Islet precursor cell (in vitro differentiated cells): Measurements from ENCODE around the gene CYS1.
"Not testable (repeated sequence)": the region's sequence is repeated elsewhere in the genome, so short reads cannot be mapped to it uniquely, and the experiment has no call there.

Experiments used
- DNase-seq: peaks from one replicate; pipeline ENCODE4 v3.0.0-alpha.2; 2018

CYS1 gene

DNA sequence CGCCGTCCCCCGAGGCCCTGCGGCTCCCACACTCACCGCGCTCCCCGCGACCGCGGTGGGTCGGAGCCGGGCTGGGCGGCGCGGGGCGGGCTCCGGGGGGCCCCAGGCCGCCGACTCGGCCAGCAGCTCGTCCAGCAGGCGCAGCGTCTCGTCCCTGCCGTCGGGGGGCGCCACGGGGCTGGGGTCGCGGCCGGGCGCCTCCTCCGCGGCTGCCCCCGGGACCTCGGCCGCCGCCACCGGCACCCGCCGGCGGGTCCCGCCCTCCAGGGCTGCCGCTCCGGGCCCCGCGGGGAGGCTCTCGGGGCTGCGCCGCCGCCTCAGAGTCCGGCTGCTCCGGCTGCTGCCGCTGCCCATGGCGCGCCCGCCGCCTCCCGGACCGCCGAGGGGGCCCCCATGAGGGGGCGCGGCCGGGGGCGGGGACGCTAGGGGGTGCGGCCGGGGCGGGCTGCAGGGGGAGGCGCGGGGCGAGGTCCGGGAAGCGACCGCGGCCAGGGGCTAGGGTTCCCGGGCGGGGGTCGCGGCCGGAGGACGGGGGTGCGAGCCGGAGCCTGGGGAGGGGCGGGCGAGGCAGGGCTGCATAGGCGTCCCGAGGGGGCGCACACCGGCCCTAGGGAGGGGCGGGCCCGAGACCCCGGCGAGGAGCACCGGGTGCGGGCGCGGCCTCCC, at the start of gene CYS1:
CYS1 (minus strand) TSS at position 542 of the 666 bp plus-strand sequence; CDS start at position 354, 188 bp downstream.
- no peak for DNase-seq

DNA sequence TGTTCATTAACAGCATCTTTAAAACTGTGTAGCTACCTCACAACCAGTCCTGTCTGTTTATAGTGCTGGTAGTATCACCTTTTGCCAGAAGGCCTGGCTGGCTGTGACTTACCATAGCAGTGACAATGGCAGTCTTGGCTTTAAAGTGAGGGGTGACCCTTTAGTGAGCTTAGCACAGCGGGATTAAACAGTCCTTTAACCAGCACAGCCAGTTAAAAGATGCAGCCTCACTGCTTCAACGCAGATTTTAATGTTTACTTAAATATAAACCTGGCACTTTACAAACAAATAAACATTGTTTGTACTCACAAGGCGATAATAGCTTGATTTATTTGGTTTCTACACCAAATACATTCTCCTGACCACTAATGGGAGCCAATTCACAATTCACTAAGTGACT, 49.3 kb upstream of the CYS1 start:
- no peak for DNase-seq

- DNase-seq = no peak
Observed at GRCh38 chr2:10128420-10128819, 48.2 kb upstream of the CYS1 start.

DNA sequence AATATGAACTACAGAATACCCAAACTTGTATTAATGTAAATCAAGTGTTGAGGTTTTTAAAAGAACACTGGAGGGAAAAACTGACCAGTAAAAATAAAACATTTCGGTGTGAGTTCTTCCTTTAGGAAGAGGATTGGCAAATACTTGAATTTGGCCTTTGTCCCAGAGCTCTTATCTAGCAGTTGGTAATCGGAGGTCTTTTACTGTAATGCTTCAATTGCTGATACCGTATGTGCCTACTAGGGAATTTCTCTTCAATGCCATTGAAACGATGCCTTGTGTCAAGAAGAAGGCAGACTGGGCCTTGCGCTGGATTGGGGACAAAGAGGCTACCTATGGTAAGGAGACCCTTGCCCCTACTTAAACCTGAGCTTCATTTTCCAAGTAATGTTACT, 46.4 kb upstream of the CYS1 start:
- no peak for DNase-seq

- DNase-seq = no peak
Observed at GRCh38 chr2:10125842-10126631, 45.8 kb upstream of the CYS1 start.

DNA sequence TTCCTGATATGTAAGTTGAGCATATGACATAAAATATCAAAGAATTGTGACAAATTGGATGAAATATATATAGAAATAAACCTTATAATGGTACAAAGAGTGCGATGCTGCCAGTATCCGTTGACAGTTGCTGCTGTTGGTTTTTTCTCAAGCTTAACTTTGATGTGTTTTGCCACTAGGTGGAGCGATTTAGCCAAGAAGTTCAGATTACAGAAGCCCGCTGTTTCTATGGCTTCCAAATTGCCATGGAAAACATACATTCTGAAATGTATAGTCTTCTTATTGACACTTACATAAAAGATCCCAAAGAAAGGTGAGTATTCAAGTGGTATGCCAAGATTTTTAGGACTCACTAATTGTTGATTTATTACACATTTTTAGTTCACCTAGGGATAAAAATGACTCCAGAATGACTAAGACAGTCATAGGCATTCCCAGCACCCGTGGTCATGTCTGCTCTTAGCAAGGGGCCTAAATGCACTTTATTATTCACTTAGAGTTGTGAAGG, 44.4 kb upstream of the CYS1 start:
- no peak for DNase-seq

DNA sequence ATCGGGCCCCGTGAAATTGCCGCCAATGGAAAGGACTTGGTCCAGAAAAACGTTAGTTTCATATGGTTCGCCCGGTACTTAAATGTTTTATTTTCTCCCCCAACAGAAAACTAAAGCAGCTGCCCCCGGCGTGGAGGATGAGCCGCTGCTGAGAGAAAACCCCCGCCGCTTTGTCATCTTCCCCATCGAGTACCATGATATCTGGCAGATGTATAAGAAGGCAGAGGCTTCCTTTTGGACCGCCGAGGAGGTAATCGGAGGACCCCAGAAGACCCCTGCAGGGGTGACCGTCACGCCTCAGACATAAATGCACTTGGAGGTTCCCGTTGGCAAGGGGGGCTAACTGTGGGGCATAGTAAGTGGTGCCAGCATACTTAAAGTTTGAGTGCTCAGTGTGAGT, 43.1 kb upstream of the CYS1 start:
- DNase-seq = no peak

DNA sequence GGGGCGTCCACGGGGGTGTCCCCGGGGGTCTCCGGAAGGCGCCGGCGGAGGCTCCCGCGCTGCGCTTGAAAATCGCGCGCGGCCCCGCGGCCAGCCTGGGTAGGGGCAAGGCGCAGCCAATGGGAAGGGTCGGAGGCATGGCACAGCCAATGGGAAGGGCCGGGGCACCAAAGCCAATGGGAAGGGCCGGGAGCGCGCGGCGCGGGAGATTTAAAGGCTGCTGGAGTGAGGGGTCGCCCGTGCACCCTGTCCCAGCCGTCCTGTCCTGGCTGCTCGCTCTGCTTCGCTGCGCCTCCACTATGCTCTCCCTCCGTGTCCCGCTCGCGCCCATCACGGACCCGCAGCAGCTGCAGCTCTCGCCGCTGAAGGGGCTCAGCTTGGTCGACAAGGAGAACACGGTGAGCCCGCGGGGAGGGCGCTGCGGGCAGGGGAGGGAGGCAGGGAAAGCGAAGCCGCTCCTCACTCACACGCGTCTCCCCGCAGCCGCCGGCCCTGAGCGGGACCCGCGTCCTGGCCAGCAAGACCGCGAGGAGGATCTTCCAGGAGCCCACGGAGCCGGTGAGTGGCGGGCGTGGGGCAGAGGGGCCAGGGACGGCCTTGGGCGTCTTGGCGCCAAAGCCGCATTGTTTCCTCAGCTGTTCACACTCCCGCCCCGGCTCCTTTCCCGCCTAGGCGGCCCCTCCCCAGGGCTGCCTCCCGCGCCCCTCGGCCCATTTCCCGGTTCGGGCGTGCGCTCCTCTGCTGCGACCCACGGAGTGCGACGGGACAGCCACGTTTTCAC, 42.5 kb upstream of the CYS1 start, which contains the start of gene RRM2:
RRM2 (plus strand) TSS at position 240 of the 781 bp plus-strand sequence; CDS start at position 300, 60 bp downstream.
- DNase-seq = peak; percentile 98

- no peak for DNase-seq
Observed at GRCh38 chr2:10120877-10121574, 40.8 kb upstream of the CYS1 start.

- DNase-seq = peak; percentile 99
Observed at GRCh38 chr2:10120158-10120876, 40.1 kb upstream of the CYS1 start.

- no peak for DNase-seq
Observed at GRCh38 chr2:10119601-10120157, 39.5 kb upstream of the CYS1 start.

DNA sequence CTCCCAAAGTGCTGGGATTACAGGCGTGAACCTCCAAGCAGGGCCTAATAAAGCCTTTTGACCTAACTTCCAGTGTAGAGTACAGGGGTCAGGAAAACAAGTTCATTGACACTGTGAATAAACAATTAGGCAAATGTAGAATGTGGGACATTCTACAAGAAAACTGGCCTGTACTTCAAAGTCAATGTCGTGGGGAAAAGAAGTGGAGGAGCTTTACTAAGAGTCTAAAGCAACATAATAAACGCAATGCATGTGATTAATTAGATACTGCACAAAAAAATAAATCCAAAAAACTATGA, 38.8 kb upstream of the CYS1 start:
- no peak for DNase-seq

DNA sequence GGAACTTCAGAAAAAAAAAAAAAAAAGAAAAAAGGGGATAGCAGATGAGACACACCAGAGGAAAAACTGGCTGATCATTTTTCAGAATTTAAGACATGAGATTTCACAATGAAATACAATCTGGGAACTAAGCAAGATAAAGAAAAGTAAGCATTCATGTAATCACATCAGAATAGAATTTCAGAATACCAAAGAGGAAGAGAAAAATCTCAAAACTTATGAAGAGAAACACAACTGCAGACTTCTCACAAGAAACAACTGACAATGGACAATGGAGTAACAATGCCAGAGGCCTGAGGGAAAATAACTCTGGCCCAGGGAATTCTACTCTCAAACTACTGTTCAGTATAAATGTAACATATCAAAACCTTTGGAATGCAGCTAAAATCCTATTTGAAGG, 29.1 kb upstream of the CYS1 start:
- DNase-seq = no peak

- DNase-seq = not testable (repeated sequence)
Observed at GRCh38 chr2:10104906-10105305, 24.7 kb upstream of the CYS1 start.

GRCh38 chr2:10103179-10103578, 23.0 kb upstream of the CYS1 start:
- no peak for DNase-seq

DNA sequence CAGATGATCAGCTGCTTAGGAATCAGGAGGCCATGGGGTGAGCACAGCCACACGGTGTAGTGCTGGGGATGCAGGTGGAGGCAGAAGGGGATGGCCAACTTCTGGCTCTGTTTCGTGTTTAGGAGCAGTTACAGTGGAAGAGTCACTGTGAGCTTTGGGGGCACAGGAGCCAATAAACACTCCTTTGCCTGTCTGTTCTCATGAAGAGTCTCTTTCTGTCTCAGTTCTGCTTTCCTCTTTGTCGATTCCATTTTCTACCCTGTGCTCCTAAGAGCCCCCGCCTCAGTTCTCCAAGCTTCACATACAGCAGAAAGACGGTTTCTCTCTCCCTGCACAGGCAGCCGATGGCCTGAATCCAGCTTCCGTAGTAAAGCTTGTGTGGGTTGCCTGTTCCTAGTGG, 21.3 kb upstream of the CYS1 start:
- DNase-seq = no peak

GRCh38 chr2:10097352-10098148, 17.3 kb upstream of the CYS1 start:
- DNase-seq = peak; percentile 88

GRCh38 chr2:10096641-10097040, 16.4 kb upstream of the CYS1 start:
- DNase-seq = no peak

GRCh38 chr2:10095175-10095574, 15.0 kb upstream of the CYS1 start:
- no peak for DNase-seq

- DNase-seq = no peak
Observed at GRCh38 chr2:10094271-10094814, 14.1 kb upstream of the CYS1 start.

DNA sequence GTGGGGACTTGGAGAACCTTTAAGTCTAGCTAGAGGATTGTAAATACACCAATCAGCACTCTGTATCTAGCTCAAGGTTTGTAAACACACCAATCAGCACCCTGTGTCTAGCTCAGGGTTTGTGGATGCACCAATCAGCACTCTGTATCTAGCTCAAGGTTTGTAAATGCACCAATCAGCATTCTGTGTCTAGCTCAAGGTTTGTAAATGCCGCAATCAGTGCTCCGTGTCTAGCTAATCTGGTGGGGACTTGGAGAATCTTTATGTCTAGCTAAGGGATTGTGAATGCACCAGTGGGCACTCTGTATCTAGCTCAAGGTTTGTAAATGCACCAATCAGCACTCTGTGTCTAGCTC, 11.7 kb upstream of the CYS1 start:
- DNase-seq = not testable (repeated sequence)
